ENCODE data around the gene C1orf198.
"Not testable (repeated sequence)": the region's sequence is repeated elsewhere in the genome, so short reads cannot be mapped to it uniquely, and the experiment has no call there.

The C1orf198 gene

GRCh38 chr1:230860617-230861384 lies 7.5 kb downstream of the C1orf198 start:
- no peak for FAIRE-seq
- DNase-seq (ENCODE audit: low spot score): no peak

- DNase-seq (ENCODE audit: low spot score) (no peak), FAIRE-seq (no peak)
Observed at GRCh38 chr1:230858918-230859729, 9.2 kb downstream of the C1orf198 start.

- DNase-seq (ENCODE audit: low spot score) (no peak), FAIRE-seq (no peak)
Observed at GRCh38 chr1:230858236-230858820, 10.0 kb downstream of the C1orf198 start.

GRCh38 chr1:230857822-230858221 lies 10.5 kb downstream of the C1orf198 start:
- DNase-seq (ENCODE audit: low spot score): no peak
- no peak for FAIRE-seq

- DNase-seq (ENCODE audit: low spot score) (no peak), FAIRE-seq (no peak)
Observed at GRCh38 chr1:230857077-230857476, 11.2 kb downstream of the C1orf198 start.

- DNase-seq (ENCODE audit: low spot score) (no peak), FAIRE-seq (no peak)
Observed at GRCh38 chr1:230855886-230856285, 12.4 kb downstream of the C1orf198 start.

- FAIRE-seq: no peak
Observed at GRCh38 chr1:230854423-230854822, 13.9 kb downstream of the C1orf198 start.

GRCh38 chr1:230853731-230854130 lies 14.6 kb downstream of the C1orf198 start:
- FAIRE-seq (no peak), DNase-seq (ENCODE audit: low spot score) (no peak)

More at GRCh38 chr1:230854423-230854822, 13.9 kb downstream of the C1orf198 start:
- DNase-seq (ENCODE audit: low spot score): no peak

GRCh38 chr1:230852959-230853358 lies 15.4 kb downstream of the C1orf198 start:
- DNase-seq (ENCODE audit: low spot score) (no peak), FAIRE-seq (no peak)

- peak; percentile 63 for DNase-seq (ENCODE audit: low spot score)
- FAIRE-seq: no peak
Observed at GRCh38 chr1:230851291-230851691, 17.0 kb downstream of the C1orf198 start.

- FAIRE-seq: no peak
Observed at GRCh38 chr1:230850547-230850946, 17.8 kb downstream of the C1orf198 start.

GRCh38 chr1:230849451-230850224 lies 18.7 kb downstream of the C1orf198 start:
- FAIRE-seq: no peak
- DNase-seq (ENCODE audit: low spot score): peak; percentile 57

More at GRCh38 chr1:230850547-230850946, 17.8 kb downstream of the C1orf198 start:
- DNase-seq (ENCODE audit: low spot score): no peak

GRCh38 chr1:230848235-230848634 lies 20.1 kb downstream of the C1orf198 start:
- DNase-seq (ENCODE audit: low spot score) (no peak), FAIRE-seq (no peak)

- DNase-seq (ENCODE audit: low spot score); FAIRE-seq: not testable (repeated sequence)
Observed at GRCh38 chr1:230845184-230845583, 23.1 kb downstream of the C1orf198 start.

GRCh38 chr1:230844561-230844960 lies 23.8 kb downstream of the C1orf198 start:
- FAIRE-seq: no peak
- no peak for DNase-seq (ENCODE audit: low spot score)

GRCh38 chr1:230843503-230844309 lies 24.6 kb downstream of the C1orf198 start:
- DNase-seq (ENCODE audit: low spot score) (no peak), FAIRE-seq (no peak)

- DNase-seq (ENCODE audit: low spot score): no peak
- FAIRE-seq: no peak
Observed at GRCh38 chr1:230842801-230843200, 25.5 kb downstream of the C1orf198 start.

GRCh38 chr1:230839173-230839572 lies 29.1 kb downstream of the C1orf198 start:
- DNase-seq (ENCODE audit: low spot score) (no peak), FAIRE-seq (no peak)

- no peak for DNase-seq (ENCODE audit: low spot score)
- no peak for FAIRE-seq
Observed at GRCh38 chr1:230836793-230837192, 31.5 kb downstream of the C1orf198 start.

GRCh38 chr1:230836347-230836746 lies 32.0 kb downstream of the C1orf198 start:
- DNase-seq (ENCODE audit: low spot score): no peak
- FAIRE-seq: no peak
